PC-9 (cell line): ENCODE results near the gene CPEB3. TPM values are rescaled to one million over a fixed set of nuclear protein-coding genes. Genes with fewer than 3 reads are reported as not detected.
A peak's percentile ranks its signal among the peaks of the same experiment; 100 is the strongest.

ENCODE experiments used
- BruUV-seq: library from RNA; stranded (reverse); fragments of 400-500 nt; replicated peaks from 2 replicates; lab custom pipeline; 2021; lab: Mats Ljungman, UMichigan
- CTCF ChIA-PET: fragments of 300-600 bp; sonication (Branson Sonifier 250); formaldehyde crosslinking; loops from one replicate; lab custom pipeline; 2022; ENCODE audit warnings: antibody characterized with exemption; lab: Charles Lee
- POLR2A ChIA-PET: fragments of 300-600 bp; sonication (Branson Sonifier 250); formaldehyde crosslinking; loops from one replicate; lab custom pipeline; 2022; ENCODE audit warnings: antibody characterized with exemption; ENCODE audit not compliant: unreplicated experiment; lab: Charles Lee
- DNase-seq, 2 experiments: peaks; one replicate each; pipeline versions ENCODE4 v3.0.0 to v3.0.0-alpha.2; 2015 to 2022; ENCODE audit warnings: mixed read lengths in 1 of 2
- H2AFZ ChIP-seq: fragments of 200-600 bp; sonication (generic); 2 replicates; pipeline ENCODE4 v1.8.1; 2017; ENCODE audit warnings: antibody characterized with exemption
- H3F3A ChIP-seq: fragments of 200-600 bp; sonication (generic); 2 replicates; pipeline ENCODE4 v1.8.1; 2017; ENCODE audit warnings: antibody characterized with exemption, mild to moderate bottlenecking, low read depth; ENCODE audit not compliant: insufficient read depth
- H3K27ac ChIP-seq: fragments of 200-600 bp; sonication (generic); 2 replicates; pipeline ENCODE4 v1.6.1; 2016; ENCODE audit warnings: mixed run types
- H3K27me3 ChIP-seq: fragments of 200-600 bp; sonication (generic); 2 replicates; pipeline ENCODE4 v1.6.1; 2016; ENCODE audit warnings: low read depth, mixed run types; ENCODE audit not compliant: insufficient read depth
- H3K36me3 ChIP-seq: fragments of 200-600 bp; sonication (generic); 2 replicates; pipeline ENCODE4 v1.6.1; 2016; ENCODE audit warnings: low read depth, mixed run types
- H3K4me1 ChIP-seq: fragments of 200-600 bp; sonication (generic); replicated peaks from 2 replicates; pipeline ENCODE4 v1.6.1; 2016; ENCODE audit warnings: mixed run types; ENCODE audit not compliant: insufficient read depth
- H3K4me2 ChIP-seq: fragments of 200-600 bp; sonication (generic); 2 replicates; pipeline ENCODE4 v1.6.1; 2017; ENCODE audit warnings: mixed run types
- H3K4me3 ChIP-seq: fragments of 200-600 bp; sonication (generic); 2 replicates; pipeline ENCODE4 v1.6.1; 2016; ENCODE audit warnings: mixed run types
- H3K79me2 ChIP-seq: fragments of 200-600 bp; sonication (generic); 2 replicates; pipeline ENCODE4 v1.6.1; 2017; ENCODE audit warnings: low read depth, mixed run types
- H3K9me2 ChIP-seq: fragments of 200-600 bp; sonication (generic); 2 replicates; pipeline ENCODE4 v1.8.1; 2017; ENCODE audit warnings: mild to moderate bottlenecking; ENCODE audit not compliant: insufficient read depth
- H3K9me3 ChIP-seq: fragments of 200-600 bp; sonication (generic); 2 replicates; pipeline ENCODE4 v1.8.1; 2016; ENCODE audit warnings: low read depth; ENCODE audit not compliant: insufficient read depth
- H4K20me1 ChIP-seq: fragments of 200-600 bp; sonication (generic); 2 replicates; pipeline ENCODE4 v1.8.1; 2017; ENCODE audit not compliant: insufficient read depth
- CTCF ChIP-seq: fragments of 200-600 bp; sonication (generic); conservative IDR thresholded peaks from 2 replicates; pipeline ENCODE4 v1.6.1; 2017; ENCODE audit warnings: mixed run types, antibody characterized with exemption, mild to moderate bottlenecking, moderate library complexity
- EZH2 ChIP-seq: fragments of 200-600 bp; sonication (generic); IDR thresholded peaks from 2 replicates; pipeline ENCODE4 v1.8.0; 2017; ENCODE audit warnings: antibody characterized with exemption, low read depth
- intact Hi-C: fragments of 100-400 bp; cut with micrococcal nuclease; formaldehyde crosslinking; loops from one replicate; pipeline ENCODE4 v1.10.0; 2022; ENCODE audit not compliant: unreplicated experiment
- total RNA-seq: library from RNA; stranded (reverse); gene quantifications from 2 replicates; pipeline ENCODE4 v1.2.3, GENCODE V29; 2021

The CPEB3 gene
- total RNA-seq, 1 experiment from 2014 or later = 1.4 TPM

- Histone ChIP-seq H4K20me1 (peaks cover 6% of the 10 kb centered on the region; the same call in 1 of the 2 replicates), H2AFZ (0 out of 2 replicates have a peak overlapping the region, but pooled peaks have one; percentile 58), H3K79me2 (peaks cover 49% of the 10 kb centered on the region), H3K27me3 (no peaks in the 10 kb centered on the region), H3K4me1 (peaks cover 8% of the 10 kb centered on the region), H3K4me2 (peak overlapping the region; percentile 83), H3K27ac (peak overlapping the region; percentile 59), H3K4me3 (peak overlapping the region; percentile 89), H3K9me2 (no peaks in the 10 kb centered on the region), H3K36me3 (no peaks in the 10 kb centered on the region), H3K9me3 (no peaks in the 10 kb centered on the region), H3F3A (peaks cover 4% of the 10 kb centered on the region; the same call in 1 of the 2 replicates)
- intact Hi-C loops = loop anchor here (1.0 to 2.0 kb wide), 2 partner anchors 51 to 205 kb away; no protein-coding TSS in a partner anchor
- TF ChIP-seq CTCF (peak; percentile 47), EZH2 (no peak)
- POLR2A ChIA-PET = interaction anchor here (0.6 to 0.7 kb wide), 2 partner anchors 86 to 993 kb away, joined by 3 read pairs; no protein-coding TSS in a partner anchor
- CTCF ChIA-PET = no interaction called here
- BruUV-seq = no TSS peak
- peak; percentile 5 to 45 for DNase-seq
These were observed 1.3 kb upstream of the CPEB3 start for GRCh38 chr10:92291921-92292845.

GRCh38 chr10:92291616-92291865 is 663 bp upstream of the CPEB3 start:
- TF ChIP-seq EZH2 (no peak), CTCF (no peak)
- intact Hi-C loops = loop anchor here (1.0 to 2.0 kb wide), 2 partner anchors 51 to 204 kb away; no protein-coding TSS in a partner anchor
- H2AFZ ChIP-seq = peak overlapping the region; percentile 81
- DNase-seq = no peak
- H3K27ac ChIP-seq = peak overlapping the region; percentile 59
- H3K4me2 ChIP-seq = peak overlapping the region; percentile 83
- H3K27me3 ChIP-seq = no peaks in the 10 kb centered on the region
- H4K20me1 ChIP-seq = peaks cover 3% of the 10 kb centered on the region; the same call in 1 of the 2 replicates
- peaks cover 8% of the 10 kb centered on the region for H3K4me1 ChIP-seq
- H3F3A ChIP-seq = peaks cover 4% of the 10 kb centered on the region; the same call in 1 of the 2 replicates
- ChIA-PET POLR2A (interaction anchor here (0.6 kb wide), 1 partner anchor 993 kb away, joined by 3 read pairs; no protein-coding TSS in a partner anchor), CTCF (interaction anchor here (0.7 kb wide), 3 partner anchors 27 to 204 kb away, joined by 3 to 17 read pairs (median 3); no protein-coding TSS in a partner anchor)
- H3K36me3 ChIP-seq = no peaks in the 10 kb centered on the region
- no peaks in the 10 kb centered on the region for H3K9me3 ChIP-seq
- peaks cover 46% of the 10 kb centered on the region for H3K79me2 ChIP-seq
- no TSS peak for BruUV-seq
- no peaks in the 10 kb centered on the region for H3K9me2 ChIP-seq
- H3K4me3 ChIP-seq = peak overlapping the region; percentile 89

GRCh38 chr10:92290076-92290836 is 622 bp downstream of the CPEB3 start:
- BruUV-seq = TSS peak; percentile 43
- CTCF ChIA-PET = interaction anchor here (0.6 to 0.7 kb wide), 3 partner anchors 37 to 281 kb away, joined by 4 to 10 read pairs (median 5); no protein-coding TSS in a partner anchor
- Histone ChIP-seq H3K79me2 (peaks cover 39% of the 10 kb centered on the region), H3K27ac (0 out of 2 replicates have a peak overlapping the region, but pooled peaks have one; percentile 4), H3K4me3 (peak overlapping the region; percentile 89), H3K4me1 (peaks cover 8% of the 10 kb centered on the region), H3F3A (peaks cover 4% of the 10 kb centered on the region; the same call in 1 of the 2 replicates), H3K27me3 (no peaks in the 10 kb centered on the region), H4K20me1 (no peaks in the 10 kb centered on the region), H3K4me2 (peak overlapping the region; percentile 79), H3K9me3 (no peaks in the 10 kb centered on the region), H3K36me3 (no peaks in the 10 kb centered on the region), H2AFZ (peak overlapping the region; percentile 96), H3K9me2 (no peaks in the 10 kb centered on the region)
- POLR2A ChIA-PET = interaction anchor here (0.6 to 0.7 kb wide), 3 partner anchors 51 to 978 kb away, joined by 3 to 5 read pairs (median 3); no protein-coding TSS in a partner anchor
- peak in 1 of 2 experiments; percentile 6 for DNase-seq
- intact Hi-C loops = loop anchor here (2.0 kb wide), 1 partner anchor 49 kb away; no protein-coding TSS in a partner anchor
- TF ChIP-seq EZH2 (no peak), CTCF (no peak)
